Activated gamma-delta T cell treated with Interleukin-2 at 50 U/mL for 16 hours (primary cell): ENCODE data around the gene FOCAD.
"Not testable (repeated sequence)": the region's sequence is repeated elsewhere in the genome, so short reads cannot be mapped to it uniquely, and the experiment has no call there.

Source experiments
- DNase-seq: peaks from one replicate; pipeline ENCODE4 v3.0.0-alpha.2; 2020

FOCAD gene

GRCh38 chr9:20684035-20684874 is at the start of gene FOCAD:
TSS of gene FOCAD (plus strand) at chr9:20684259. CDS start at chr9:20715354, 31,095 bp downstream.
- DNase-seq: peak; percentile 94

- no peak for DNase-seq
These were observed 49.2 kb upstream of the FOCAD start for GRCh38 chr9:20634895-20635294.

GRCh38 chr9:20636888-20637440 is 47.1 kb upstream of the FOCAD start:
- DNase-seq: no peak

- peak; percentile 76 for DNase-seq
These were observed 43.5 kb upstream of the FOCAD start for GRCh38 chr9:20640331-20641187.

GRCh38 chr9:20642045-20642444 is 42.0 kb upstream of the FOCAD start:
- no peak for DNase-seq

- DNase-seq: no peak
These were observed 40.4 kb upstream of the FOCAD start for GRCh38 chr9:20643660-20644059.

GRCh38 chr9:20646656-20647055 is 37.4 kb upstream of the FOCAD start:
- no peak for DNase-seq

GRCh38 chr9:20649381-20649780 is 34.7 kb upstream of the FOCAD start:
- DNase-seq: no peak

GRCh38 chr9:20650313-20650712 is 33.7 kb upstream of the FOCAD start:
- no peak for DNase-seq

GRCh38 chr9:20650750-20651299 is 33.2 kb upstream of the FOCAD start:
- DNase-seq: no peak

GRCh38 chr9:20651939-20652338 is 32.1 kb upstream of the FOCAD start:
- no peak for DNase-seq

GRCh38 chr9:20658246-20658667 is 25.8 kb upstream of the FOCAD start:
- DNase-seq: peak; percentile 23

GRCh38 chr9:20658677-20659473 is 25.2 kb upstream of the FOCAD start:
- no peak for DNase-seq

- DNase-seq: no peak
These were observed 24.5 kb upstream of the FOCAD start for GRCh38 chr9:20659474-20659967.

- no peak for DNase-seq
These were observed 21.9 kb upstream of the FOCAD start for GRCh38 chr9:20662156-20662555.

- DNase-seq: no peak
These were observed 20.9 kb upstream of the FOCAD start for GRCh38 chr9:20663133-20663532.

- DNase-seq: no peak
These were observed 19.6 kb upstream of the FOCAD start for GRCh38 chr9:20664501-20664900.

GRCh38 chr9:20670395-20670794 is 13.7 kb upstream of the FOCAD start:
- DNase-seq: no peak

- no peak for DNase-seq
These were observed 12.4 kb upstream of the FOCAD start for GRCh38 chr9:20671635-20672034.

GRCh38 chr9:20673537-20673936 is 10.5 kb upstream of the FOCAD start:
- not testable (repeated sequence) for DNase-seq

GRCh38 chr9:20681467-20681866 is 2.6 kb upstream of the FOCAD start:
- no peak for DNase-seq

GRCh38 chr9:20683351-20684034 is 566 bp upstream of the FOCAD start:
- peak; percentile 10 for DNase-seq
